HUDEP-2 (cell line): ENCODE data around the gene BBS1.

Source experiments
- DNase-seq, 76 experiments: peaks; one replicate each; lab custom pipeline; 2025; ENCODE audit not compliant: unreplicated experiment in 76 of 76; lab: John Stamatoyannopoulos, UW

The BBS1 gene

DNA sequence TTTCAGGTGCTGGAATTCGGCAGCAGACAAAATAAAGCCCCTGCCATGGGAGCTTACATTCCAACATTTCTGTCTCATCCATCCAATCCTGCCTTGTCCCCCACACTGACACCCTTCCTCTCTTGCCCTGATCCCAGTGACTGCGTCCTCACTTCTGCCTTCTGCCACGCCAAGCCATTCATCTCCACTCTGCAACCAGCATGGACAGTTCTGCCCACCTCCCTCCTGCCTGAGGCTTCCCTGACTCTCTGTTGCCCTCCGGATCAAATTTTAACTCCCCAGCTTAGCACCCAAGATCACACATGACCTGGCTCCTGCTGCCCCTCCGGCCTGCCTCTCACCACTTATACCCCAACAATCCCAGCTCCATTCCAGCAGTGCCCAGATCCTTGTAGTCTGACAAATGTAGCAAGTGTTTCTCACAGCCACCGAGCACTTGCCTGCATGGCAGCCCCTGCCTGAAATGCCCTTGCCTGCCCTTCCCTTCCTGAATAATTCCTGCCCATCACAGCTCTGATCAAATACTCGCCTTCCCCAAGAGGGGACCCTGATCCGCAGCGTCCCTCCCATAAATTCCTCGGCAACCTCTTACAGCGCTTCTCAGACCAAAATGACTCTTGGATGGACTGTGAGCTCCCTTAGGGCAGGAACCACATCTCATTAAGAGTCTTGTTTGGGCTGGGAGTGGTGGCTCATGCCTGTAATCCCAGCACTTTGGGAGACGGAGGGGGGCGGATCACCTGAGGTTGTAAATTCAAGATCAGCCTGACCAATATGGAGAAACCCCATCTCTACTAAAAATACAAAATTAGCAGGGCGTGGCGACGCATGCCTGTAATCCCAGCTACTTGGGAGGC, 38.6 kb downstream of the BBS1 start:
- no peak for DNase-seq

- no peak for DNase-seq
Measured at GRCh38 chr11:66549696-66550095, 39.3 kb downstream of the BBS1 start.

GRCh38 chr11:66550887-66551286, 40.5 kb downstream of the BBS1 start:
- DNase-seq, result no peak

- no peak for DNase-seq
Measured at GRCh38 chr11:66554602-66555001, 44.2 kb downstream of the BBS1 start.

DNA sequence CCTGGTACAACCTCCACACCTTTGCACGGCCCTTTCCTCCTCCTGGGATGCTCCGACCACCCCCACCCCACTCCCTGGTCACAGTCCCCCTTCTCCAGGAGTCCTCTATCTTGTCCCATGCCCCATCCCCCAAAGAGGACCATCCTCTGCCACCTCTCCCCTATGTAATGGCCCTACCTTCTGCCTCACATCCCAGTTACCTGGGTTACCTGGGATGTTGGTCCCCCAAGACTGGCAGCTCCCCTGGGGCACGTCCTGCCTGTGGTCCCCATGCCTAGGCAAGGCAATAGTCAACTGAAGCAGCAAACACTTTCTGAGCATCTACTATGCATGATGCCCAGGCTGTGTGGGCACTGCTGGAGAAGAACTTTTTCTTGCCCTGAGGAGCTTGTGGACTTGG, 45.0 kb downstream of the BBS1 start:
- DNase-seq, result no peak

GRCh38 chr11:66556086-66556485, 45.7 kb downstream of the BBS1 start:
- no peak for DNase-seq

DNA sequence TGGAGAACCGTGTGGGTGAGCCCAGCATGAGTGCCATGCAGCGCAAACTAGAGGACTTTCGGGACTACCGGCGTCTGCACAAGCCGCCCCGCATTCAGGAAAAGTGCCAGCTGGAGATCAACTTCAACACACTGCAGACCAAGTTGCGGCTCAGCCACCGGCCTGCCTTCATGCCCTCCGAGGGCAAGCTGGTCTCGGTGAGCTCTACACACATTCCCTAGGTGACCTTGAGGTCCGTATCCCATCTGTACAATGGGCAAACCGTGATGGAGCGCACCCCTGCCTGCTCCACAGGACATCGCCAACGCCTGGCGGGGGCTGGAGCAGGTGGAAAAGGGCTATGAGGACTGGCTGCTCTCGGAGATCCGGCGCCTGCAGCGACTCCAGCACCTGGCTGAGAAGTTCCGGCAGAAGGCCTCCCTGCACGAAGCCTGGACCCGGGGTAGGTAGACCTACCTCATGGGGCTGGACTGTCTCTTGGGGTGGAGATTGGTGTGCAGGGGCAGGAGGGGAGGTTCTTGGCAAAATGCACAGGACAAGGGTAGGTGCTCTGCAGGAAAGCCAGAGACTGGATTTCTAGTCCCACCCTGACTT, 47.4 kb downstream of the BBS1 start:
- DNase-seq, result no peak

GRCh38 chr11:66559142-66559865, 48.9 kb downstream of the BBS1 start:
- peak in 44 of 76 experiments; percentile 3 to 62 (median 32) for DNase-seq

DNA sequence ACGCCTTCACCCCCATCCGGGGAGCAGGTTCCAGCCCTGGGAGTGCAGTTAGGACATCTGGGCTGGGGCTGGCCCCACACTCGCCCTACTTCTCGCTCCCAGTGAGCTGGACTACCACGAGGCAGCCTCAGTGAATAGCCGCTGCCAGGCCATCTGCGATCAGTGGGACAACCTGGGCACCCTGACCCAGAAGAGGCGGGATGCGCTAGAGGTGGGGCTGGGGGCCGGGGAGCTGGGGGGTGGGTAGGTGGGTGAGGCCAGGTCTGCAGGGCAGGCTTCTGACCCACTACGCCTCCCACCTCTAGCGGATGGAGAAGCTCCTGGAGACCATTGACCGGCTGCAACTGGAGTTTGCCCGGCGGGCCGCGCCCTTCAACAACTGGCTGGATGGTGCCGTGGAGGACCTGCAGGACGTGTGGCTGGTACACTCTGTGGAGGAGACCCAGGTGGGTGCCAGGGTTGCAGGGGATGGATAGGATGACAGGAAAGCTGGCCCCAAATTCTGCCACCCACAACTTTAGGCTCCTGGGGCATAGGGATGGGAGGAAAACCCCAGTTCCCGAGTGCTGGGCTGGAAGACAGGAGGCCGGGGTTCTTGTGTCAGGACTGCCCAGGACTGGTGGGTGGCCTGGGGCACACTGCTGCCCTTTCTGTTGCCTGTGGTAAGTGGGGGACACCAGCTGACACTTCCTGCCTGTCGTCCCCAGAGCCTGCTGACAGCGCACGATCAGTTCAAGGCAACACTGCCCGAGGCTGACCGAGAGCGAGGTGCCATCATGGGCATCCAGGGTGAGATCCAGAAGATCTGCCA, 49.6 kb downstream of the BBS1 start:
- DNase-seq, result no peak

DNA sequence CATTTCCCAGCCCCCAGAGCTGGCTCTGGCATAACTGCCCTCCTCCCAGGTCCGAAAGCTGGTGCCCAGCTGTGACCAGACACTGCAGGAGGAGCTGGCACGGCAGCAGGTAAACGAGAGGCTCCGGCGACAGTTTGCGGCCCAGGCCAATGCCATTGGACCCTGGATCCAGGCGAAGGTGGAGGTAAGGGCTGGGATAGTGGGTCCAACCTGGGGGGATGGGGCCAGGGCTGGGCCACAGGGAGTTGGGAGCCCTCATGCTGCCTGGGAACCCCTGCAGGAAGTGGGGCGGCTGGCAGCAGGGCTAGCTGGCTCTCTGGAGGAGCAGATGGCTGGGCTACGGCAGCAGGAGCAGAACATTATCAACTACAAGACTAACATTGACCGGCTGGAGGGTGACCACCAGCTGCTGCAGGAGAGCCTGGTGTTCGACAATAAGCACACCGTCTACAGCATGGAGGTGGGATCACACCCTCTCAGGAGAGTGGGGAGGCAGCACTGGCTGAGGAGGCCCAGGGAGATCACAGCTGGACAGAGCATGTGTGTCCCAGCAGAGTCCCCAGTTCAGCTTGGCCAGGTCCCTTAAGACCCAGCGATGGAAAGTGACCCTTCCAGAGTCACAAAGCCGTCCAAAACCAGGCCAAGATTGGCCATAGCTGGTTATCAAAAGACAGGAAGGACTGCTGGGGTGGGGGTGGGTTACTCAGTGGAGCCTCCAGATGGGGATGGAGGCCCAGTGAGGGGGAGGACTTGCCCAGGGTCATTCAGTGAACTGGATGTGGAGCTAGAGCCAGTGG, 50.9 kb downstream of the BBS1 start:
- DNase-seq, result no peak

DNA sequence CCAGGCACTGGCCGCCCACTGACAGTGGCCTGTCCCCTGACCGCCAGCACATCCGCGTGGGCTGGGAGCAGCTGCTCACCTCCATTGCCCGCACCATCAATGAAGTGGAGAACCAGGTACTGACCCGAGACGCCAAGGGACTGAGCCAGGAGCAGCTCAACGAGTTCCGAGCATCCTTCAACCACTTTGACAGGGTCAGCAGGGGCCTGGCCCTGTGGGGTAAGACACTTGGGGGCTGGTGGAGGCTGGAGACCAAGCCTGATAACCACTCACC, 51.5 kb downstream of the BBS1 start:
- no peak for DNase-seq

GRCh38 chr11:66562275-66562674, 51.8 kb downstream of the BBS1 start:
- no peak for DNase-seq

- no peak for DNase-seq
Measured at GRCh38 chr11:66562907-66563583, 52.6 kb downstream of the BBS1 start.

DNA sequence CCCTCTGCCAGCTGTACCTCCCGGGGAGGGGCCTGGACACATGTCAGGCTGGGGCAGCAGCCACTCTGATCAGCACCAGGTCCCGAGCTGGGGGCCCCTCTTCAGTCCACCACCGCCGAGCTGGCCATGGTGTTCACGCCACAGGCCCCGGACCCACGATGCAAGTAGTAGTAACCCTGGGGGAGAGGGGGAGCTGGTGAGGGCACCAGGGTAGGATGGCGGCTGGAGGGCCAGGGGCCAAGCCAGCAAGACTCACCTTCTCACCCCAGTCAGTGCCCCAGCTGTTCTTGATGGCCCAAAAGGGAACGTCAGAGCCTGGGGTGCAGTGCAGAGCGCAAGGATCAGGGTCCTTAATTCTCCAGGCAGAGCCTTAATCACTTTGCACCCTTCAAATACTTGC, 53.4 kb downstream of the BBS1 start:
- DNase-seq, result no peak

DNA sequence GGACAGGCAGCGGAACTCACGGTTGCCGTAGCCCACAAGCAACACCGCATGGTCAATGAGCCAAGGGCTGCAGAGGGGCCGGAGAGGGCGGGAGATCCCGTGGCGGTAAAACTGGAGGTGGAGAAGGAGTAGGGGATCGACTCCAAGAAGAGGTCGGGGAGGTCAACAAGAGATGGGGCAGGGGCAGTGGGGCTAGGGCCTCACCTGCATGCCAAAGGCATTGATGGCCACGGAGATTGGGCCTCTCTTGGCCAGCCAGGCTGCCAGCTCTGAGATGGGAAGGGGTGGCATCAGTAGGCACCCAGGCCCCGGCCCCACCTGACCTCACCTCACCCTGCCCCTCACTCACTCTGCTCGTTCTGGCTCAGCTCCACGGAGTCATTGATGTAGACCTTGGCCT, 54.1 kb downstream of the BBS1 start:
- DNase-seq, result no peak

DNA sequence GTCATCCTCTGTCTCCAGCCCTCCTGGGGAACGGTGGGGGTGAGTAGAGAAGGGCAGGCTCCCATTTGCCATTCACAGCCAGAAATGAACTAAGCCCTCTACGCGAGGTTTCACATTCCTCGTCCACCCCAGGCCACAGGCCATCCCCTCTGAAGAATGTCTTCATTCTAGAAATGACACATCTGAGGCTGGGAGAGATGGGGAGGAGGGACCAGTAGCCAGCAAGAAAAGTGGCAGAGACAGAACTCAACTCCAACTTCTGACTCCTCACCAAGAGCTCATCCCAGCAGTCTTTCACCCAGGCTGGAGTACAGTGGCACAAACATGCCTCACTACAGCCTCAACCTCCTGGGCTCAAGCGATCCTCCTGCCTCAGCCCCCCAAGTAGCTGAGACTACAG, 54.5 kb downstream of the BBS1 start:
- no peak for DNase-seq

- no peak for DNase-seq
Measured at GRCh38 chr11:66566221-66566620, 55.8 kb downstream of the BBS1 start.

DNA sequence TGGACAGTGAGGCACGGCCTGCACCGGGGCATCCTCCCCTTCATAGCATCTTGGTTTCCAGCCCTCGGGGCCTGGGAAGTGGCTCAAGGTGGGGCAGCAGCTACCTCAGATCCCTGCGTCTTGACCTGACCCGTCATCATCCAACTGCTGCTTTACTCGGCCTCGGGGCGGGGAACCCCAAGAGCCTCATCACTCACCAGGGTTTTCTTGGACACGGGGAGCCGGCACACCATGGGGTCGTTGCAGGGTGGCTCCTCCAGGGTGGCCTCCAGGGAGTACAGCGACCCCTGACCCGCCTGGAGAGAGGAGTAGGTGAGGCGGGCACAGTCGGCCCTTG, 57.3 kb downstream of the BBS1 start:
- DNase-seq, result no peak

DNA sequence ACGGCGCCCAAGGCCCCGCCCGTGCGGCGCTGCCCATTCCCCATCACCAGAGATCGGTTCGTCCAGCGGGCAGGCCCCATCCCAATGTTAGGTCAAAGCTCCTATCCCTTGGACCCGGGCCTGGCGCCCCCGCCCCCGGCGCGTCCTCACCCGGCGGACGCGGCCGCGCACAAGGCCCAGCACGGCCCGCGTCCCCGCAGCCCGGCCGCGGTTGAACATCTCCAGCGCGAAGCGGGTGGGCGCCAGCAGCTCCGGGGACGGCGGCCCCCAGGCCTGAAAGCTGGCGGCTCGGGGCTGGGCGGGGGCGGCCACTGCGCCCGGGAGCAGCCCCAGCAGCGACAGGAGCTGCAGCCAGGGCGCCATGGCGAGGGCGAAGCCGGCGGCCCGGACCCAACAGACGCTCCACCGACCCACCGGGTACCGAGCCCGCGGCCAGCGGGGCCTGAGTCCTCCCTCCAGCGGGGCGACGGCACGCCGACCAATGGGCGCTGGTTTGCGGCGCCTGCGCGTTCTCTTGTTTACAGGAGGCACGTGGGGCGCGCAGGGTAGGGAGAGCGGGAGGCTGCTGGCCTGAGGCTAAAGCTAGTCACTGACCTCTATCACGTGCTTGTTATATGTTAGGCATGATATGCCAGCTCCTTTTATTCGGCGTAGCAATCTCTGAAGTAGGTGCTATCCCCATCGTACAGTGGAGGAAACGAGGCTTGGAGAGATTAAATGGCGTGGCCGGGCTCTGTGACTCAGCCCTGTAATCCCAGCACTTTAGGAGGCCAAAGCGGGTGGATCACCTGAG, 57.9 kb downstream of the BBS1 start, which contains the start of gene CTSF:
CTSF (minus strand) TSS at position 483 of the 793 bp plus-strand sequence; CDS start at position 363, 120 bp downstream.
- DNase-seq, result peak in 73 of 76 experiments; percentile 17 to 85 (median 75)
